GM18499 (cell line): ENCODE measurements around the gene OR4A47.
"Not testable (repeated sequence)": the region's sequence is repeated elsewhere in the genome, so short reads cannot be mapped to it uniquely, and the experiment has no call there.

Experiments
- ATAC-seq: cut with Tn5 transposase; IDR thresholded peaks from one replicate; pipeline ENCODE4 v1.9.1; 2021; ENCODE audit warnings: moderate number of reproducible peaks; ENCODE audit not compliant: insufficient read depth, unreplicated experiment

The OR4A47 gene, protein sequence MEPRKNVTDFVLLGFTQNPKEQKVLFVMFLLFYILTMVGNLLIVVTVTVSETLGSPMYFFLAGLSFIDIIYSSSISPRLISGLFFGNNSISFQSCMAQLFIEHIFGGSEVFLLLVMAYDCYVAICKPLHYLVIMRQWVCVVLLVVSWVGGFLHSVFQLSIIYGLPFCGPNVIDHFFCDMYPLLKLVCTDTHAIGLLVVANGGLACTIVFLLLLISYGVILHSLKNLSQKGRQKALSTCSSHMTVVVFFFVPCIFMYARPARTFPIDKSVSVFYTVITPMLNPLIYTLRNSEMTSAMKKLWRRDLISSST

DNA sequence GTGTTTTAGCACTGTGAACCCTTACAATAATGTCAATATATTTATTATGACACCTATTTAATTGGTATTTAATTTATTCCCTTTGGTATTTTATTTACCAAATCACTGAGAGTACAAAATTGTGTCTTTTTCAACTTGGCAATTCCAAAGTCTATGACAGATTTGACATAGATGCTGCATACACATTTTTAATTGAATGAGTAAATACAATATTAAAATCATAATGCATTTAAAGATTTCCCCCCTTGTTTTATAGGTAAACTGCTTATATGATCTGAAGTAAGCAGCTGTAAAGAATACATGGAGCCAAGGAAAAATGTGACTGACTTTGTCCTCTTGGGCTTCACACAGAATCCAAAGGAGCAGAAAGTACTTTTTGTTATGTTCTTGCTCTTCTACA lies at the start of gene OR4A47:
Gene OR4A47 (plus strand): TSS at position 301 of the 400 bp plus-strand sequence. CDS start 0 bp downstream, at position 301.
- ATAC-seq, result not testable (repeated sequence)

DNA sequence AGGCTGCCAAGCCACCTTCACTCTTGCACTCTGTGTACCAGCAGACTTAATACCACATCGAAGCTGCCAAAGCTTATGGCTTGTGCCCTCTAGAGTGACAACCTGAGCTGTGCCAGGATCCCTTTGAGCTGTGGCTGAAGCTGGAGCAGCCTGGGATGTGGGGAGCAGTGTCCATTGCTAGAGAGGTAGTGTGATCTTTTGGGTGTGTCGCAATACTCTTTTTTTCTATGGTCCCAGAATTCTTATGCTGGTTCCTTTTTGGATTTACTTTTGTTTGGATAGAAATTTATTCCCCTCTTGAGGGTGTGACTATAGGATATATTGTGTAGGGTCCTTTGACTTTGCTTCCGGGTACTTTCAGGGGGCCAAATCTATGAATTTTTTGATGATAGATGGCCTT lies 32.7 kb upstream of the OR4A47 start:
- ATAC-seq, result not testable (repeated sequence)

DNA sequence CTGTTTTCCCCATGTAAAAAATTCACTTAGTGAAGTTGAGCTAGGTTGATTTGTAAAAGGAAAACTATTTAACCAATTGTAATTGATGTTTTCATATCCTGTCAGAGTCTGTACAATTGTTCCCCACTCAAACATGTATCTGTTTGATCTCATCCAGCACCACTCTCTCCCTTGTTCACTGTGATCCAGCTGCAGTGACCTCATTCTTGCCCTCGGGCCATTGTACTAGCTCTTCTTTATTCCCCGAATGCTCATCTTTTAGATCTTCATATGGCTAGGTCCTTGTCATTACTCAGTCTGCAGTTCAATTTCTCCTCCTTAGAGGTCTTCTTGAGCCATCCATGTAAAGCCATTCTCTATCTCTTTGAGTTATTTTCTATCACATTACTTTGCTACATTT lies 14.6 kb upstream of the OR4A47 start:
- not testable (repeated sequence) for ATAC-seq

DNA sequence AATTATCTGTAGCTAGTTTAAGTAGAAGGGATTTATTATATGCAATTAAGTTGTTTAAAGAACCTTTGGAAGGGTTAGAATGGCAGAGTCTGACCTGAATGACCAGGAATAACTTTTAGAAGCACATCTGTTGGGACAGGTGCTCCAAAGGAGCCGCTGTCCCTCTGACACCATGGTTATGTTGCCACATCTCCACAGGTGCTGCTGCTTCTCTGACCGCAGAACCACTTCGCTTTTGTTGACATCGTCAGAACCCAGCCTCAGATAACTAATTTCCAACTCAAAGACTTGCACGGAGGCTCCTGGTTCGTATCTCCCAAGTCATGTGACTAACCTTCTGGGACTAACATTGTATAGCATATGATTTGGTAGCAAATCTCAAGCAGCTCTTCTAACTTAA lies 13.9 kb upstream of the OR4A47 start:
- ATAC-seq, result not testable (repeated sequence)

DNA sequence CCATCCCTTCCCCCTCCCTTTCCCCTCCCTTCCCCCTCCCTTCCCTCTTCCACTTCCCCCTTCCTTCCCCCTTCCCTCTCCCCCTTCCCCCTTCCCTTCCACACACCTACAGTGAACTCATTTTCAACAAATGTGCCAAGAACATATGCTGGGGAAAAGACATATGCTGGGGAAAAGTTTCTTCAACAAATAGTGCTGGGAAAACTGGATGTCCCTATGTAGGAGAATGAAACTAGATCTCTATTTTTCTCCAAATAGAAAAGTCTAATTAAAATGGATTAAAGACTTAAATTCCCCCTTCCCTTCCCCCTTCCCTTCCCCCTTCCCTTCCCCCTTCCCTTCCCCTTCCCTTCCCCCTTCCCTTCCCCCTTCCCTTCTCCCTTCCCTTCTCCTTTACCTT lies 17.6 kb downstream of the OR4A47 start:
- ATAC-seq, result not testable (repeated sequence)

DNA sequence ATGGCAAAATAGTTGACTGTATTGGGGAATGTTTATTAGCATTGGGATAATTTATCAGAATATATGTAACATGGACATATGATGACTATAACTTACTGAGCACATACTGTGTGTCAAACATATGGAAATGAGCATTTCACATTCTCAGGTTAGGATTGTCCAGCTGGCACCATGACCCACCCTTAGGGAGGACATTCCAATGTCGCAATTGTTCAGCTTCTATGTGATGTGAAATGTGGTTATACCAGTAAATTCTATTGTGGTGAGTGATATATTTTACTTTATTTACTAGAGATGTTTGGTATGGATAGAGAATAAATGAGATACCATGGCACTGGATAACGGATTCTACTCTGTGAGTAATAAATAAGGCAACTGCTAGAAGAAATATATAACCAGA lies 50.4 kb downstream of the OR4A47 start:
- ATAC-seq, result no peak
